K562 (cell line): ENCODE data around the gene TLNRD1. TPM values are rescaled to one million over a fixed set of nuclear protein-coding genes. Genes with fewer than 3 reads are reported as not detected.

Experiments used
- BCOR ChIP-seq: fragments of 450-650 bp; IDR thresholded peaks from 2 replicates; pipeline ENCODE4 v1.6.1; 2016
- FOXP1 ChIP-seq: sonication (generic); formaldehyde crosslinking; IDR thresholded peaks from 2 replicates; pipeline ENCODE4 v1.8.0; 2022; ENCODE audit warnings: mild to moderate bottlenecking, missing genetic modification reagents
- HNRNPLL ChIP-seq: fragments of 200-400 bp; formaldehyde crosslinking; IDR thresholded peaks from 2 replicates; pipeline ENCODE4 v1.6.1; 2017; ENCODE audit warnings: low read length, low read depth, mild to moderate bottlenecking; ENCODE audit not compliant: poor library complexity, severe bottlenecking
- KDM5B ChIP-seq: fragments of 200-600 bp; sonication (generic); IDR thresholded peaks from 2 replicates; pipeline ENCODE4 v1.6.1; 2012; ENCODE audit warnings: low read depth, mild to moderate bottlenecking, moderate library complexity, low read length, control low read depth, inconsistent platforms; ENCODE audit not compliant: insufficient replicate concordance
- MYC ChIP-seq, 2 experiments: fragments of 250-450 bp in 1 of 2; sonication (Bioruptor Pico) in 1 of 2; IDR thresholded peaks; 2 replicates each; pipeline versions ENCODE4 v1.5.1 to v1.6.1; 2012 to 2021; ENCODE audit warnings: low read depth in 2 of 2, borderline replicate concordance in 1 of 2, improper control_type of control experiment in 1 of 2, low read length in 1 of 2, mild to moderate bottlenecking in 1 of 2, moderate library complexity in 1 of 2
- NCOA1 ChIP-seq: fragments of 450-650 bp; IDR thresholded peaks from 2 replicates; pipeline ENCODE4 v1.6.1; 2016; ENCODE audit warnings: low read depth
- SMARCA5 ChIP-seq: fragments of 450-650 bp; IDR thresholded peaks from 2 replicates; pipeline ENCODE4 v1.6.1; 2016
- SMARCE1 ChIP-seq: fragments of 450-650 bp; IDR thresholded peaks from 2 replicates; pipeline ENCODE4 v1.7.1; 2016; ENCODE audit warnings: mild to moderate bottlenecking
- XRCC5 ChIP-seq: fragments of 200-400 bp; formaldehyde crosslinking; IDR thresholded peaks from 2 replicates; pipeline ENCODE4 v1.6.1; 2017; ENCODE audit warnings: low read depth, mild to moderate bottlenecking, low read length
- ZNF282 ChIP-seq: sonication (generic); formaldehyde crosslinking; IDR thresholded peaks from 2 replicates; pipeline ENCODE4 v1.8.1; 2023; ENCODE audit warnings: missing genetic modification reagents
- polyA plus RNA-seq, 8 experiments: library from polyadenylated mRNA; depleted of rRNA in 4 of 8; stranded (reverse) in 5 of 8; unstranded in 3 of 8; fragments of >200 nt; fragmentation: Nextera tagmentation in 2 of 8; fragmentation: Illumina TruSeq in 1 of 8; extraction: Ambion mirVana in 2 of 8; extraction: Trizol in 1 of 8; gene quantifications; 2 replicates each; pipeline versions ENCODE4 v1.2.1 to v1.2.3, GENCODE V29; 2011 to 2014; ENCODE audit warnings: inconsistent platforms in 1 of 8, missing spikeins in 1 of 8
- total RNA-seq, 7 experiments: library from RNA; depleted of rRNA in 6 of 7; stranded (reverse); fragments of >200 nt in 6 of 7; fragmentation: Illumina TruSeq in 2 of 7; extraction: Trizol in 2 of 7; gene quantifications; 2 replicates each; pipeline versions ENCODE4 v1.2.1 to v1.2.3, GENCODE V29; 2011 to 2021; ENCODE audit warnings: low replicate concordance in 1 of 7
- TF ChIP-seq, protein P1 (sequence below): sonication (generic); formaldehyde crosslinking; IDR thresholded peaks from 2 replicates; pipeline ENCODE4 v1.8.0; 2022; ENCODE audit warnings: mild to moderate bottlenecking, missing genetic modification reagents
- TF ChIP-seq, protein P2 (sequence below): fragments of 450-650 bp; IDR thresholded peaks from 2 replicates; pipeline ENCODE4 v1.6.1; 2016; ENCODE audit warnings: borderline replicate concordance

The TLNRD1 gene
- total and polyA plus RNA-seq, 9 of the 15 experiments (the other 6 are each of a cell fraction or from before 2014, with no cell fraction given), result 1.1 to 33.1 (median 5.7) TPM

DNA sequence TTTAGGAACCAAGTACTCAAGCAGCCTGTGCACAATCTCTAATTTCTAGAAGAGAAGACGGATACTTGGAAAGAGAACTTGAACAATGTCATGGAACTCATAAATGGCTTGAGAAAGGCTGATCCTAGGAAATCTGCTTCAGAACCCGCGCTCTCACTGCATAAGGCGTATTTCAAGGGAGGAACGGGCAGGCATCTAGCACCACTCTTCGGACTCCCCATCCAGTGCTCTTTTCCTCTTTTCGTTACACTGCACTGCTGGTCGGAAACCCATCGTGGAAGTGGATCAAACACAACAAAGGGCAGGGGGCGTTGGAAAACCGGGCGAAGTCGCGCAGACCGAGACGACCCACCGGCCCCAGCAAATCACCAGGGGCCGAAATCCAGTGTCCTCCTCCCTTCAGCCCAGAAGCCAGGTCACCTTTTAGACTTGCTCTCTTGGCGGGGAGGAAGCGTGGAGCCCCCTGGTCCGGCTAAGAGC is 539 bp upstream of the TLNRD1 start (continued):
- TF ChIP-seq, protein P1, sequence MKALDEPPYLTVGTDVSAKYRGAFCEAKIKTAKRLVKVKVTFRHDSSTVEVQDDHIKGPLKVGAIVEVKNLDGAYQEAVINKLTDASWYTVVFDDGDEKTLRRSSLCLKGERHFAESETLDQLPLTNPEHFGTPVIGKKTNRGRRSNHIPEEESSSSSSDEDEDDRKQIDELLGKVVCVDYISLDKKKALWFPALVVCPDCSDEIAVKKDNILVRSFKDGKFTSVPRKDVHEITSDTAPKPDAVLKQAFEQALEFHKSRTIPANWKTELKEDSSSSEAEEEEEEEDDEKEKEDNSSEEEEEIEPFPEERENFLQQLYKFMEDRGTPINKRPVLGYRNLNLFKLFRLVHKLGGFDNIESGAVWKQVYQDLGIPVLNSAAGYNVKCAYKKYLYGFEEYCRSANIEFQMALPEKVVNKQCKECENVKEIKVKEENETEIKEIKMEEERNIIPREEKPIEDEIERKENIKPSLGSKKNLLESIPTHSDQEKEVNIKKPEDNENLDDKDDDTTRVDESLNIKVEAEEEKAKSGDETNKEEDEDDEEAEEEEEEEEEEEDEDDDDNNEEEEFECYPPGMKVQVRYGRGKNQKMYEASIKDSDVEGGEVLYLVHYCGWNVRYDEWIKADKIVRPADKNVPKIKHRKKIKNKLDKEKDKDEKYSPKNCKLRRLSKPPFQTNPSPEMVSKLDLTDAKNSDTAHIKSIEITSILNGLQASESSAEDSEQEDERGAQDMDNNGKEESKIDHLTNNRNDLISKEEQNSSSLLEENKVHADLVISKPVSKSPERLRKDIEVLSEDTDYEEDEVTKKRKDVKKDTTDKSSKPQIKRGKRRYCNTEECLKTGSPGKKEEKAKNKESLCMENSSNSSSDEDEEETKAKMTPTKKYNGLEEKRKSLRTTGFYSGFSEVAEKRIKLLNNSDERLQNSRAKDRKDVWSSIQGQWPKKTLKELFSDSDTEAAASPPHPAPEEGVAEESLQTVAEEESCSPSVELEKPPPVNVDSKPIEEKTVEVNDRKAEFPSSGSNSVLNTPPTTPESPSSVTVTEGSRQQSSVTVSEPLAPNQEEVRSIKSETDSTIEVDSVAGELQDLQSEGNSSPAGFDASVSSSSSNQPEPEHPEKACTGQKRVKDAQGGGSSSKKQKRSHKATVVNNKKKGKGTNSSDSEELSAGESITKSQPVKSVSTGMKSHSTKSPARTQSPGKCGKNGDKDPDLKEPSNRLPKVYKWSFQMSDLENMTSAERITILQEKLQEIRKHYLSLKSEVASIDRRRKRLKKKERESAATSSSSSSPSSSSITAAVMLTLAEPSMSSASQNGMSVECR (CRISPR knock-in tag), result peak; percentile 83
- 0 out of 2 replicates have a peak, but pooled peaks have one; percentile 40 for TF ChIP-seq BCOR
- peak; percentile 75; the same call in 1 of the 2 replicates for TF ChIP-seq FOXP1 (CRISPR knock-in tag)
- 0 out of 2 replicates have a peak, but pooled peaks have one; percentile 15 for TF ChIP-seq NCOA1
- no peak for TF ChIP-seq MYC (IDR thresholded peaks at IDR 0.05; ENCODE audit: low read depth, low read length)
- TF ChIP-seq MYC (CRISPR knock-in tag; IDR thresholded peaks at IDR 0.05; ENCODE audit: borderline replicate concordance, low read depth), result 0 out of 2 replicates have a peak, but pooled peaks have one; percentile 43
- TF ChIP-seq KDM5B, result peak; percentile 26
- peak; percentile 94 for TF ChIP-seq HNRNPLL
- TF ChIP-seq, protein P2, sequence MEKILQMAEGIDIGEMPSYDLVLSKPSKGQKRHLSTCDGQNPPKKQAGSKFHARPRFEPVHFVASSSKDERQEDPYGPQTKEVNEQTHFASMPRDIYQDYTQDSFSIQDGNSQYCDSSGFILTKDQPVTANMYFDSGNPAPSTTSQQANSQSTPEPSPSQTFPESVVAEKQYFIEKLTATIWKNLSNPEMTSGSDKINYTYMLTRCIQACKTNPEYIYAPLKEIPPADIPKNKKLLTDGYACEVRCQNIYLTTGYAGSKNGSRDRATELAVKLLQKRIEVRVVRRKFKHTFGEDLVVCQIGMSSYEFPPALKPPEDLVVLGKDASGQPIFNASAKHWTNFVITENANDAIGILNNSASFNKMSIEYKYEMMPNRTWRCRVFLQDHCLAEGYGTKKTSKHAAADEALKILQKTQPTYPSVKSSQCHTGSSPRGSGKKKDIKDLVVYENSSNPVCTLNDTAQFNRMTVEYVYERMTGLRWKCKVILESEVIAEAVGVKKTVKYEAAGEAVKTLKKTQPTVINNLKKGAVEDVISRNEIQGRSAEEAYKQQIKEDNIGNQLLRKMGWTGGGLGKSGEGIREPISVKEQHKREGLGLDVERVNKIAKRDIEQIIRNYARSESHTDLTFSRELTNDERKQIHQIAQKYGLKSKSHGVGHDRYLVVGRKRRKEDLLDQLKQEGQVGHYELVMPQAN, result 0 out of 2 replicates have a peak, but pooled peaks have one; percentile 14
- 0 out of 2 replicates have a peak, but pooled peaks have one; percentile 8 for TF ChIP-seq SMARCE1
- 0 out of 2 replicates have a peak, but pooled peaks have one; percentile 22 for TF ChIP-seq XRCC5
- TF ChIP-seq SMARCA5, result no peak
- TF ChIP-seq ZNF282 (CRISPR knock-in tag), result no peak
